ENCODE results near the gene IGF1R.
A peak's percentile ranks its signal among the peaks of the same experiment; 100 is the strongest.
"Not testable (repeated sequence)": the region's sequence is repeated elsewhere in the genome, so short reads cannot be mapped to it uniquely, and the experiment has no call there.

IGF1R gene

GRCh38 chr15:98960555-98961050, 312.3 kb downstream of the IGF1R start:
- TF ChIP-seq CTCF (IDR thresholded peaks at IDR 0.05; ENCODE audit: low read depth, low read length) = no peak
- H3K4me3 ChIP-seq (replicated peaks in 1 of 2; ENCODE audit: low read depth in 2 of 2, low read length in 2 of 2) = no peak overlapping the region
- no peak for DNase-seq (ENCODE audit: low read depth in 2 of 2)

DNA sequence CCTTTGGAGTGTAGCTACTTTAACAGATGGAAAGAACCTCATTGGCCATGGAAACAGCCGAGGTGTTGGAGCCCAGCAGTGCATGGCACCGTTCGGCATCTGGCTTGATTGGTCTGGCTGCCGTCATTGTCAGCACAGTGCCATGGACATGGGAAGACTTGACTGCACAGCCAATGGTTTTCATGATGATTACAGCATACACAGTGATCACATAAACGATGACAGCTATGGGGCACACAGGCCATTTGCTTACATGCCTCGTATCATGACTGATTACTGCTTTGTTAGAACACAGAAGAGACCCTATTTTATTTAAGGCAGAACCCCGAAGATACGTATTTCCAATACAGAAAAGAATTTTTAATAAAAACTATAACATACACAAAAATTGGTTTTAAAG, 315.1 kb downstream of the IGF1R start:
- no peak for DNase-seq (ENCODE audit: low read depth in 2 of 2)
- no peak overlapping the region for H3K4me3 ChIP-seq (replicated peaks in 1 of 2; ENCODE audit: low read depth in 2 of 2, low read length in 2 of 2)
- no peak for TF ChIP-seq CTCF (IDR thresholded peaks at IDR 0.05; ENCODE audit: low read depth, low read length)

- no peak for DNase-seq (ENCODE audit: low read depth in 2 of 2)
- TF ChIP-seq CTCF (IDR thresholded peaks at IDR 0.05; ENCODE audit: low read depth, low read length) = no peak
- H3K4me3 ChIP-seq (replicated peaks in 1 of 2; ENCODE audit: low read depth in 2 of 2, low read length in 2 of 2) = no peak overlapping the region
These were observed 316.3 kb downstream of the IGF1R start for GRCh38 chr15:98964466-98965133.

- not testable (repeated sequence) for H3K4me3 ChIP-seq (replicated peaks in 1 of 2; ENCODE audit: low read depth in 2 of 2, low read length in 2 of 2)
These were observed 316.8 kb downstream of the IGF1R start for GRCh38 chr15:98965134-98965491.

GRCh38 chr15:98965597-98965996, 317.3 kb downstream of the IGF1R start:
- no peak overlapping the region for H3K4me3 ChIP-seq (replicated peaks in 1 of 2; ENCODE audit: low read depth in 2 of 2, low read length in 2 of 2)
- no peak for DNase-seq (ENCODE audit: low read depth in 2 of 2)
- no peak for TF ChIP-seq CTCF (IDR thresholded peaks at IDR 0.05; ENCODE audit: low read depth, low read length)

More at GRCh38 chr15:98965134-98965491, 316.8 kb downstream of the IGF1R start:
- DNase-seq (ENCODE audit: low read depth in 2 of 2) = not testable (repeated sequence)

DNA sequence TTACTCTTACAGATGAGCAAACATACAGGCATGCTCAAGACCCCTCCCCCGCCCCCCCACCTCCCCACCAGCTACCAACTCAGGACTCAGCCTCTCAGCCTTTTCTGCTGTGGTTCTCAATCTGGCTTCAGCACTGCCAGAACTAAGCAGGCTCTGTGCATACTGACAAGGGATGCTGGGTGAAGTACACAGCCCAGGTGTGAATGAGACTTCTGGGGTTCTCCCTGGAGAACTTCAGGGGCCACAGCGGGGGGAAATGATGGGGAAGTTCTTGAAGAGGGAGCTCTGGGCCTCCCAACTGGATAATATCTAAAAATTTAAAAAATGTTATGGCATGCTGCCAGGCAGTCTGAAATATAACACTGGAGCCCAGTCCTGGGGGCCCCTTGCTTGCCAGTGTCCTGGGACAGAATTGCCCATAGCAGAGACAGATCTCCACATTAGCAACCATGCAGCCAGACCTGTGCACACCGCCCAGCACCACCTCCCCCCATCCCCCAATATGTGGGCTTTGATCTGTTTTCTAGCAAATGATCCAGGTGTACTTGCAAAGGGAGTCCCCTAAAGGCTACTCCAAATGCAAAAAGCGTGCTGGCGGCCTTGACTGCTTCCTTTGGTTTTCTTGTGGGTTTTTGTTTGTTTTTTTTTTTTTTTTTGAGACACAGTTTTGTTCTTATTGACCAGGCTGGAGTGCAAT, 317.9 kb downstream of the IGF1R start:
- peak in 1 of 2 donors; percentile 50 for DNase-seq (ENCODE audit: low read depth in 2 of 2)
- no peak for TF ChIP-seq CTCF (IDR thresholded peaks at IDR 0.05; ENCODE audit: low read depth, low read length)
- H3K4me3 ChIP-seq (replicated peaks in 1 of 2; ENCODE audit: low read depth in 2 of 2, low read length in 2 of 2) = no peak overlapping the region

GRCh38 chr15:98967096-98967495, 318.8 kb downstream of the IGF1R start:
- no peak overlapping the region for H3K4me3 ChIP-seq (replicated peaks in 1 of 2; ENCODE audit: low read depth in 2 of 2, low read length in 2 of 2)
- no peak for TF ChIP-seq CTCF (IDR thresholded peaks at IDR 0.05; ENCODE audit: low read depth, low read length)
- no peak for DNase-seq (ENCODE audit: low read depth in 2 of 2)
